ENCODE results near the gene RND2.
"Not testable (repeated sequence)": the region's sequence is repeated elsewhere in the genome, so short reads cannot be mapped to it uniquely, and the experiment has no call there.

RND2 gene

DNA sequence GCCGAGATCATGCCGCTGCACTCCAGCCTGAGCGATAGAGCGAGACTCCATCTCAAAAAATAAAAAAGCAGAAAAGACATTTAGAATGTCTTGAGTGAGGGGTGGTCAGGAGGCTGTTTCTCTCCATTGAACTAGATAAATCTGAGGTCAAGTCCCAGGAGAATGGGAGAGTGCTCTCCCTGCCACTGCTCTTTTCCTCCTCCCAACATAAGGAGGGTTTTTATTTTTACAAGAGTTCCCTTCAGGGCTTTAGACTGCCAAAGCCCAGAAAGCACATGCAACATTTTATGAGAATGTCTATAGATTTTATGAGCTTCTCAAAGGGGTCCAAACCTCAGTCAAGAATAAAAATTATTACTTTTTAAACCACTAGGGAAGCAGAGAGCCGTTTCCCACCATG, 1.6 kb downstream of the RND2 start:
- no peak for DNase-seq

DNA sequence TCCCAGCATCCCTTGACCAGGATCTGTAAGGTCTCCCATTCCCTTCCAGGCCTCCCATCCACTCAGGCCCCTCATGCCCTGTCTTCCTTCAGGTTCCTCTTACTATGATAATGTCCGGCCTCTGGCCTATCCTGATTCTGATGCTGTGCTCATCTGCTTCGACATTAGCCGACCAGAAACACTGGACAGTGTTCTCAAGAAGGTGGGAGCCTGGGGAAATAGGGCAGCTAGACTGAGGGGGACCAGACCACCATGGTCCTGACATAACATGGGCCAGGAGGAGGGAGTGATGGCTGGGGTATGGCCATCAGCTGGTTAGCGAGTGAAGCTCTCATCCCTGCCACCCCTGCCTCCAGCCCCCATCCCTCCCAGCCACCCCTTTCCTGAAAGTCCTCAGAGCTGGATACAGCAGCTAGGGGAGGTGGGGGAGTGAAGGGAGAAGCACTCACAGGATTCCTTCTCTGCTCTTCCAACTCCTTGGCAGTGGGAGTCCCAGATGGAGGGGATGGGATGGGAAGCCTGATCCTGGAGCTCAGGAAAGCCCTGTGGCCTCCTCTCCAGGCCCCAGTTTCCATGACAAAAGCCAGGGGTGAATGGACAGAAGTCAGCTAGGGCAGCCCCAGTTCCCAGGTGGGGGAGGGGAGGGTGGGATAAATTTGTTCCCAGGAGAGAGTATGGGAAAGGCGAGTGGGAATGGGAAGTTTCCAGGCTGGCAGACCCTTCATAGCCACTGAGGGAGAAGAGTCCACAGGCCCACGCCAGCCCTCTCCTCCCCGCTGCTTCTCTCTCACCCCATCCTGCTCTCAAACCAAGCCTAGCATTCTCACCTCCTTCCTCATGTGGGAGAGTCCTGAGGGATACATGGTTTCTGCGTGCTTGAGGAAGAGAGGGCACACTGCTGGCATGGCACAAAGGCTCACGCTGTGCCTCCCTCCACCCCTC, 2.3 kb downstream of the RND2 start:
- DNase-seq, result no peak

DNA sequence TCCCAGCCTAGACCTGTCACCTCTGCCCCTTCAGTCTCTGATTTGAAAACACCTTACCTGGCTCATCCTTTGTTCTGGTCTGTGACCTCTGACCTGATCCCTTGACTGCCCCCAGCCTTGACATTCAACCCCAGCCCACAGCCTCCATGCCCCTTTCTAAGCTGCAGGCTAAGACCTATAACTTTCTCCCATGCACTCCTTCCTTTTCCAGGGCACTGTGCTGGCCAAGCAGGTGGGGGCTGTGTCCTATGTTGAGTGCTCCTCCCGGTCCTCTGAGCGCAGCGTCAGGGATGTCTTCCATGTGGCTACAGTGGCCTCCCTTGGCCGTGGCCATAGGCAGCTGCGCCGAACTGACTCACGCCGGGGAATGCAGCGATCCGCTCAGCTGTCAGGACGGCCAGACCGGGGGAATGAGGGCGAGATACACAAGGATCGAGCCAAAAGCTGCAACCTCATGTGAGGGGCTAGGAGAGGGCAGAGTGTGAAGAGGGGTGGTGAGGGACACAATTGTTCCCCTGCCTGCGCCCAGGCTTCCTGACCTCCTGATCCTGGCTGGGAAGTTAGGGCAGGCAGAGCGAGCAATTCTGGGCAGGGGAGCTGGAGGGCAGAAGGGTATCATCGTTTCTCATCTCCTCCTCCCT, 3.3 kb downstream of the RND2 start:
- DNase-seq, result no peak

DNA sequence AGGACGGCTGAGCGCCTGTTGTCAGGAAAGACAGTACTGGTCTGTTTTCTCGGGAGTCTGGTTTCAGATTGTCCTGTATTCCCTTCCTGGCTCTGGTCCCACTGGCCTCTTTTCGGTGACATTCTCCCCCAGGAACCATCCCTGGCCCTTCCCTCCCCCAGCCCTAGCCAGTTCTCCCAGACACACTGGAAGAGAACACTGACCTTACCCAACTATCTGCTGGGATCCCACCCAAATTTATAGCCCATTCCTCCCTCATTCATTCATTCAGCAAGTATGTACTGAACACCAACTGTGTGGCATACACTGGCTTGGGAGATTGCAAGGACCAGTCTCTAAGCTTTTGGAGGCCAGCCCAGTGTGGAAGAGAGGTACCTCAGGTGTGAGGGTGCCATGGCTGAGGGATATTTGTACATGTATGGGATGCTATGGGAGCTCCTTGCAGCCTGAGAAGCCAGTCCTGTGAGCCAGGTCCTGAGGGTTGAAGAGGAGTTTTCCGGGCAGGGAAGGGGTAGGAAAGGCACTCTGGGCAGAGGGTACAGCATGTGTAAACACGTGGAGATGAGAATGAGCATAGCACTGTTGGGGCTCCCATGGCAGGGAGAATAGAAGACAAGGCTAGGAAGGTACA, 5.2 kb downstream of the RND2 start:
- peak in 26 of 51 donors; percentile 8 to 64 (median 31) for DNase-seq

DNA sequence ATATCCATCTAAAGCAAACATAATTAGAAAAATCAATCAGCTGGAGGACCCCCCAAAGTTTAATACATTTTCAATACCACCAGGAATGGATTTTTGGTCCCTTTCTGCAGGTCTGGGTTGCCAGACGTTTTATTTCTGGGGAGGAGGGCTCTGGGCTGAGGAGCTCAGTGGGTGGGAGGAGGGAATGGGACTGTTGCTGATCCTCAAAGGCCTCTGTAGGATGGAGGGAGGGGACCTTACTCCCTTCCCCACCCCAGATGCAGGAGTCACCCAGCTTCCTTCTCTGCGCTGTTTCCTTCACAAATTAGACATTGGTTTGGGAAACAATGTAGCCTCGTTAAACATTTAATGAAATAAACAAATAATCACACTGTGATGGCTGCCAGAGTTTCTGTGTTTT, 6.6 kb downstream of the RND2 start:
- no peak for DNase-seq

DNA sequence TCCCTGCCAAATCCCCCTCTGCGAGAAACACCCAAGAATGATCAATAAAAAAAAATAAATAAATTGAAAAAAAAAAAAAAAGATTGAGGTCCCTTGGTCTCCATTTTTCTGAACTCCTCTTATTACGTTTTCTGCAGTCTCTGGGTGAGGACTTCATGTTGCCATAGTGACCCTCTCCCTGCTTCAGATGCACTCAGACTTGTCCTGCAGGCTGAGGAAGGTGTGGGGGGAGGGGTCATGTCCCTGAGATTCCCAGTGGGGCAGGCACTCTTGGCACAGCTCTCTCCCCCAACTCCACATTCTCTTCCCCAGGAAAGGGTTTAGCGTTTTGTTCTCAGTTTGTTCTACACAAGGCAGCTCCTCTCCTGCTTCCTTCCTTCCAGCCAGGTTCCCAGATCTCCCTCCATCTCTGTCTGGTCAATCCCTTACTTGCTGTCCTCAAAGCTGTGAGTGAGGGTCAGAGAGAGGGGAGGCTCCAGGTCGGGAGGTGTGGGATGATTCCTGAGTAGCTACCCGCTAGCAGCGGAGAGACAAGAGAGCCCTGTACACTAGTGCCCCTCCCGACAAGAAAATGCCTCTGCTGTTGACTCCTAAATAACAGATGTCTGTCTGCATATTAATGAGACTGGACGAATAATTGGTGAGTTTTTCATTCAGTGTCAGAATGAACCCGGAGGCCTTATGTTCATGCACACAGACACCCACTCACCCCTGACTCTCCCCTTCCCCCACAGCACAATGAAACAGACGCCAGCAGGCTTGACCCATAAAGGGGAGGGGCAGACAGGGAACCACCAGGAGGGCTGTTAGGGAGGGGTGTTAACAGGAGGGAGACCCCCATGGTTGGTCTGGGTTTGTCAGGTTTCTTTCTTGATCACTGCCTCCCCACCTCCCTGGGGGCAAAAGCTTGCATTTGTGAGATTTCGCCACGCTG, 9.2 kb downstream of the RND2 start:
- DNase-seq, result peak in 18 of 51 donors; percentile 8 to 60 (median 28)

DNA sequence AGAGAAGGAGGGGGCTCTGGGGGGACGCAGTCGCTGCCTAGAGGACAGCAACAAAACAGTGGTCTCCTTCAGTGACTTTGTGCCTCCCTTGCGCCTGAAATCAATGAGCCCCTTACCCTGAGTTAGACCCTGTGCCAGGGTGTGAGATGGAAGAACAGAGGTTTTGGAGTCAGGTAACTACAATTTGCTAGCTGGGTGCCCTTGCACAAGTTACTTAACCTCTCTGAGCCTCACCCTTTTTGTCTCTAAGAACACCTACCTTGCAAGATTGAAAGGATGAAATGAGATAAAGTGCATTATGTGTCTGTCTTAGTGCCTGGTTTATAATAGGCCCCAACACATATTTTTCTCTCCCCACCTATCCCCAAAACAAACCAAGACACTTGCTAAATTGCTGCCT, 9.9 kb downstream of the RND2 start:
- DNase-seq, result no peak

- no peak for DNase-seq
Measured at GRCh38 chr17:43039646-43040045, 14.6 kb downstream of the RND2 start.

- no peak for DNase-seq
Measured at GRCh38 chr17:43040655-43041054, 15.6 kb downstream of the RND2 start.

- DNase-seq, result no peak
Measured at GRCh38 chr17:43042025-43042628, 17.1 kb downstream of the RND2 start.

- DNase-seq, result no peak
Measured at GRCh38 chr17:43043307-43043706, 18.3 kb downstream of the RND2 start.

GRCh38 chr17:43044024-43044423, 19.0 kb downstream of the RND2 start:
- DNase-seq, result no peak

DNA sequence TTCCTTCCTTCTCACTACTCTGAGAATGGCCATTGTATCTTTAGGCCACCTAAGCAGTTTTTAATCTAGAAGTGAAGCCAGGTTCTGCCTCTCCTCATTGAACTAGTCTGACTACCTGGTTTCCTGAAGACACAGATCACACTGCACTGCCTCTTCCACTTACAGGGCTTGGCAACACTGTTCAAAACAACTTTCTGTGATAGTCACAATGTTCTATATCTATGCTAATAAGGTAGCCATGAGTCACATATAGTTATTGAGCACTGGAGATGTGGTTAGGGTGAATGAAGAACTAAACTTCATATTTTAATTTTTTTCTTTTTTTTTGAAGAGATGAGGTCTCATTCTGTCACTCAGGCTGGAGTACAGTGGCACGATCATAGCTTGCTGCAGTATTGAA, 26.9 kb downstream of the RND2 start:
- no peak for DNase-seq

GRCh38 chr17:43053008-43053407, 28.0 kb downstream of the RND2 start:
- DNase-seq, result not testable (repeated sequence)

- DNase-seq, result no peak
Measured at GRCh38 chr17:43056051-43056450, 31.0 kb downstream of the RND2 start.

DNA sequence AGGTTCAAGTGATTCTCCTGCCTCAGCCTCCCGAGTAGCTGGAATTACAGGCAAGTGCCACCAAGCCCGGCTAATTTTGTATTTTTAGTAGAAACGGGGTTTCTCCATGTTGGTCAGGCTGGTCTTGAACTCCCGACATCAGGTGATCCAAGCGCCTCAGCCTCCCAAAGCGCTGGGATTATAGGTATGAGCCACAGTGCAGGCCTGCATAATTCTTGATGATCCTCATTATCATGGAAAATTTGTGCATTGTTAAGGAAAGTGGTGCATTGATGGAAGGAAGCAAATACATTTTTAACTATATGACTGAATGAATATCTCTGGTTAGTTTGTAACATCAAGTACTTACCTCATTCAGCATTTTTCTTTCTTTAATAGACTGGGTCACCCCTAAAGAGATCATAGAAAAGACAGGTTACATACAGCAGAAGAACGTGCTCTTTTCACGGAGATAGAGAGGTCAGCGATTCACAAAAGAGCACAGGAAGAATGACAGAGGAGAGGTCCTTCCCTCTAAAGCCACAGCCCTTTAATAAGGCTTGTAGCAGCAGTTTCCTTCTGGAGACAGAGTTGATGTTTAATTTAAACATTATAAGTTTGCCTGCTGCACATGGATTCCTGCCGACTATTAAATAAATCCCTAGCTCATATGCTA, 38.1 kb downstream of the RND2 start:
- DNase-seq, result no peak

DNA sequence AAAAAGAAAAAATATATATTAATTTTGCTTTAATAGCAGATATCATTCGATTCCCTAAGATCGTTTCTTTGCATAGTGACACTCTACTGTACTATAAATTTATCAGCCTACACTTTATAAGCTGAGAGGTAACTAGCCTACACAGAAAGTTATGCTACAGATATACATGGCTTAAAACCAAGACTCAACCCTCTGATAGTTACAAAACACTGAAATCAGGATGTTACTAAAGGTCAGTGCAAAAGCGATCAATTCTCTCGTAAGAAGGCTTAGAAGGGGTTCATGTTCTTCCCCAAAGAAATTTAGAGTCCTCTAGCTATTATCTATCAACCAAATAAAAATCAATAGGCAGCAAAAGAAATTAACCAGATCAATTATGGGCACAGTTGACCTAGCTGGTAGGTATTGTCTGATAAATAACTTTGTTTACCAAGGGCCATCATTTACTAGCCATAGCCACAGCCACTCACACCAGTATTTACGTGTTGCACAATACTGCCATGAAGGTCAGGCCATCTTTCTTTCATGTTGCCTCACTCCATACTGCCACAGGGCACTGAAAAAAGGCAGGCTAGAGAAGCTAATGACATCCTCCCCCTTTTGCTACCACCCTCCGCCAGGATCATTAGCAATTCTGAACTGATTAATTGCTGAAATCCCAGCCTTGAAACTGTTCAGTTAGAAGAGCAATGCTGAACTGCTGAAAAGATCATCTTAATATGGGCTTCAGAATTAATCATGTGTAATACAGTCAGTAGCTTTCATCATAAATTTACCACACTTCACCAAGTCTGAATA, 43.7 kb downstream of the RND2 start:
- no peak for DNase-seq

DNA sequence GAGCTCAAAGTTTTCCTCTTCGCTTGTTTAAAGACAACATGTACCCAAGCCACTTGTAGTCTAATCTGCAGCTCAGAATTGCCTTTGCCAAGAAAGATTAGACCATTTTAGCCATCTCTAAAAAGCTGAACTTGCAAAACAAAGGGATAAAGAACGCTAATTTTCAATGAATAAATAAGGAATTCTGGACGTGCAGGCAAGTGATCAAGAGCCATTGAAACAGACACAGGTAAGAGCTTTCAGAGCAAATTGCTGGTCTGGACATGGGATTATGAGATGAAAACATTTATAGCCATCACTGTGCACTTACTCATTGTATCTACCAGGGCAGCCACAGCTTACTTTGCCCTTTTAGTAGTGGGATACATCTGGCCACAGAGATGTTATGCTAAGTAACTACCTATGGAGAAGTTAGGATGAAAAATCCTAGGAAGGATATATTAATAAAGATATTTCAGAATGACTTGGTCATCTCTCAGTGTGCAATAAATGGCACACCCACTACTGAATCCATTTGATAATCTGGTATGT, 44.4 kb downstream of the RND2 start:
- no peak for DNase-seq

DNA sequence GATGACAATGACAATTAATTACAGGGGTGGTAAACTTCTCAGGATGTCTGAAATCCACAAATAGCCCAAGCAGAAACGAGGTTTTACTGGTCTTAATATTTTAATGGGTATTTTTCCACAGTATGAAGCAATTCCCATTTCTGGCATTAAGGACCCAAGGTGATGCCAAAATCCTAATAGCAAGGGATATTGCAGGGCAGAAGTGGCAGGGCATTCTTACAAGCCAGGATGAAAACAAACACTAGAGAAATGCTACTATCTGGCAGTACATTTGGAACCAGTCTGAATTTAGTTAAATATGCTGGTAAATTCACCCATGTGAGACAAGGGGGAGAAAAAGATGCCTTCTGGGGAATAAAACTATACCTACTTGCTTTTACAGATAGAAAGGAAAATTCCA, 45.2 kb downstream of the RND2 start:
- DNase-seq, result no peak

All from hypothalamus (tissue), 51 donors.